A549 (cell line): ENCODE measurements around the gene ASIC2.

Source experiments
- CEBPB ChIP-seq, 2 experiments: fragments of >200 bp in 1 of 2; sonication (Bioruptor Twin) in 1 of 2; formaldehyde crosslinking in 1 of 2; IDR thresholded peaks; 2 replicates each; pipeline ENCODE4 v1.6.1; 2012 to 2016
- CTCF ChIP-seq: fragments of >200 bp; sonication (Bioruptor Twin); formaldehyde crosslinking; IDR thresholded peaks from 3 replicates; pipeline ENCODE4 v1.5.1; 2016
- EHF ChIP-seq: fragments of 250-450 bp; sonication (Bioruptor Pico); IDR thresholded peaks from 2 replicates; pipeline ENCODE4 v1.5.0; 2020; ENCODE audit warnings: mild to moderate bottlenecking
- JUNB ChIP-seq: fragments of >200 bp; sonication (Bioruptor Twin); formaldehyde crosslinking; IDR thresholded peaks from 2 replicates; pipeline ENCODE4 v1.6.1; 2016
- POLR2A ChIP-seq: IDR thresholded peaks from 2 replicates; pipeline ENCODE4 v1.6.1; 2012; ENCODE audit warnings: mild to moderate bottlenecking, low read length
- RAD21 ChIP-seq, 2 experiments: fragments of >200 bp in 1 of 2; sonication (Bioruptor Twin) in 1 of 2; formaldehyde crosslinking in 1 of 2; IDR thresholded peaks in 1 of 2; conservative IDR thresholded peaks in 1 of 2; 2 replicates in 1 of 2; 3 replicates in 1 of 2; pipeline ENCODE4 v1.6.1; 2012 to 2018; ENCODE audit warnings: inconsistent platforms in 1 of 2
- RFX5 ChIP-seq: fragments of 450-650 bp; IDR thresholded peaks from 2 replicates; pipeline ENCODE4 v1.7.1; 2014; ENCODE audit warnings: antibody characterized with exemption, mild to moderate bottlenecking, moderate library complexity
- RNF2 ChIP-seq: fragments of 200-600 bp; sonication (generic); IDR thresholded peaks from 2 replicates; pipeline ENCODE4 v1.6.1; 2016; ENCODE audit warnings: low read depth, mild to moderate bottlenecking, antibody characterized with exemption, moderate library complexity, borderline replicate concordance

DNA sequence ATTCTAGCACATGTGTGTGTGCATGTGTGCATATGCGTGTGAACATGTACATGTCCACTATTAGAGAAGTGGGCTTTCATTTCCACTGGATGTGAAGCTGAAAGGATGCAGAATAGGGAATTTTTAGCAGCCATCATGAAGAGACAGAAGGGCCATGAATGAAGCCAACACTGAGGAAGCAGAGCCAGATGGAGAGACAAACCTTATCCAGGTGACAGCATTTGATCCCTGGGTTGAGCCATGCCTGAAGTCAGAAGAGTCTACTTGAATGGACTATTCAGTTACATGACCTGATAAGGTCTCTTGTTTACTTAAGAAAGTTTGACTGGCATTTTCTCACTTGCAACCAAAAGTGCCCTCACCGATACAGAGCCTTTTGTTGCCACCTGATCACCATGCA, 88.4 kb downstream of the ASIC2 start:
- TF ChIP-seq RAD21 (conservative IDR thresholded peaks at IDR 0.05 in 1 of 2, IDR thresholded peaks at IDR 0.05 in 1 of 2) (no peak), RNF2 (no peak), JUNB (no peak), CEBPB (IDR thresholded peaks at IDR 0.05) (no peak), CTCF (no peak), POLR2A (no peak), EHF (CRISPR knock-in tag) (no peak), RFX5 (no peak)
